GM18873 (cell line): ENCODE results near the gene ZDHHC16.
"Not testable (repeated sequence)": the region's sequence is repeated elsewhere in the genome, so short reads cannot be mapped to it uniquely, and the experiment has no call there.

Source experiments
- ATAC-seq: cut with Tn5 transposase; IDR thresholded peaks from one replicate; pipeline ENCODE4 v1.9.1; 2021; ENCODE audit warnings: mild to moderate bottlenecking, moderate library complexity, moderate number of reproducible peaks; ENCODE audit not compliant: unreplicated experiment, low FRiP score

ZDHHC16 gene

GRCh38 chr10:97475936-97476594, 30.1 kb downstream of the ZDHHC16 start:
- ATAC-seq: no peak

DNA sequence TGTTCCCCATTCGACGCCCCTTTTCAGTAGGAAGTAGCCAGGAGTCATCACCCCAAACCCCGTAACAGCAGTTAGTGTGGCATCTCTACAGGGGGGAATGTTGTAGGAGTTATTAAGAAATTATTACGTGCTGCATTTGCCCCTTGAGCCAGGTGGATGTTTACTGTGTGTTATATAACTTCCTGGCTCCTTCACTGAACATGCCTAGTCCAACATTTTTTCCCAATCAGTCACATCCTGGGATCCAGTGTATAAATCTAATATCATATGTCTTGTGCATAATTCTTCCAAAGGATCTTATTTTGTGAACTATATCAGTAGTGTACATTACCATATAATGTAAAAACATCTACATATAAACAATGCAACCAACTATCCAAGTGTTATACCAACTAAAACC, 33.4 kb downstream of the ZDHHC16 start:
- not testable (repeated sequence) for ATAC-seq

DNA sequence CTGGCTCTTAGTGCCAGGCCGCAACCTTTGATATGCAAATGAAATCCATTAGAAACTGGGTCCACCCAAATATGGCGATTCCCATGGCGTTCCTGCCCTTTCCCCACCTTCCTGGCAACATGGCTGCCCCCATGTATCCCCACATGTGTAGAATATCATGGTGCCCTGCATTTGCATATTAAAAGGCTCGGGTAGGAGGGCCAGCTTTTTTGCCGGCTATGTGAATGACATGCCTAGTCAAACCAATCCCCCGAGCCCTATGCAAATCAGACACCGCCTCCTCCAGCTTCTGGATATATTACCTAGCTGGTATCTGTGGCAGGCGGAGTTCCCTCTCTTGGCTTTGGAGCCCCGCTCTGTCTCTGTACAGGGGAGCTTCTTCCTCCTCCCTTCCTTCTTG, 34.0 kb downstream of the ZDHHC16 start:
- no peak for ATAC-seq

GRCh38 chr10:97481071-97481470, 35.1 kb downstream of the ZDHHC16 start:
- ATAC-seq: no peak

DNA sequence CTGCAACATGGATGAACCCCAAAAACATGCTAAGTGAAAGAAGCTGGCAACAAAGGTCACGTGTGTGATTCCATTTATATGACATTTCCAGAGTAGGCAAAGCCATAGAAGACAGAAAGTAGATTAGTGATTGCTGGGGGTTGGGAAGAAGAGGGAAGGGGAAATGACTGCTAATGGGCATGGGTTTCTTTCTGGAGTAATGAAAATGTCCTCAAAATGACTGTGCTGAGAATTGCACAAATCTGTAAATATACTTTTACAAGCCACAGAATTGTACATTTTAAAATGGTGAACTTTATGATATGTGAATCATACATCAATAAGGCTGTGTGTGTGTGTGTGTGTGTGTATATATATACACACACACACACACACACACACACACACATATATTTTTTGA, 36.4 kb downstream of the ZDHHC16 start:
- no peak for ATAC-seq

- ATAC-seq: no peak
These were observed 37.5 kb downstream of the ZDHHC16 start for GRCh38 chr10:97483506-97483905.

DNA sequence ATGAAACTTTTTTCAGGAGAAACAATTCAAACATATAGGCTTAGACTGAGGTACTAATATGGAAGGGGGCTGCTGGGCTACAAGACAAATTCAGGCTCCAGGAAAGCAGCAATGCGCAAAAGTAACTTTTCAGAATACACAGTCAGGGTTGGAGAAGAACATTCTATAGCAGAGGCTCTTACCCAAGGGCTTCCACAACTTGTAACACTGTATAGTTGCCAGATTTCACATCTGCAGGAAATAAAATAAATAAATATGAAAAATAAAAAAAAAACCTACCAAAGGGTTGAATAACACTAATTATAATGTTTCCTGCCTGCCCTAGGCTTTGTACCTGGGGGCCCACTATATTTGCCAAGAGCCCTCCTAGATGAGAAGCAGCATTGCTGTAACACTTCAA, 37.9 kb downstream of the ZDHHC16 start:
- no peak for ATAC-seq

GRCh38 chr10:97485647-97486281, 39.8 kb downstream of the ZDHHC16 start:
- ATAC-seq: no peak

DNA sequence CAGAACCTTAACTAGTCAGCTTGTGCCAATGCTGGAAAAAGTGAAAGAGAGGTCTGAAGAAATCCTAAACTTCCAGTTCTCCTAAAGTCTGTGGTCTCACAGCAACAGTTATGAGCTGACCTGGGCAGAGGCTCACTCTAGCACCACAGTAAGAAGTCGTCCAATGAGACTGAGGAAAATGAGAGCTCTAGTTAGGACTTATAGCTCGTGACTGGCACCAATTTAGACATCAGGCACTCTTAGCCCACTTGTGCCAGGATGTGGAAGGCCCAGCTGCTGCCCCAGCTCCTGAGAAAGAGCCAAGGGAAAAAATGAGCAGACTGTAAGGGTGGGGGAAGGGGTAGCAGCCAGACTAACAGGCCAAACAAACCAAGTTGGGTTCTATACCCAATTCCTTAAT, 44.6 kb downstream of the ZDHHC16 start:
- no peak for ATAC-seq

DNA sequence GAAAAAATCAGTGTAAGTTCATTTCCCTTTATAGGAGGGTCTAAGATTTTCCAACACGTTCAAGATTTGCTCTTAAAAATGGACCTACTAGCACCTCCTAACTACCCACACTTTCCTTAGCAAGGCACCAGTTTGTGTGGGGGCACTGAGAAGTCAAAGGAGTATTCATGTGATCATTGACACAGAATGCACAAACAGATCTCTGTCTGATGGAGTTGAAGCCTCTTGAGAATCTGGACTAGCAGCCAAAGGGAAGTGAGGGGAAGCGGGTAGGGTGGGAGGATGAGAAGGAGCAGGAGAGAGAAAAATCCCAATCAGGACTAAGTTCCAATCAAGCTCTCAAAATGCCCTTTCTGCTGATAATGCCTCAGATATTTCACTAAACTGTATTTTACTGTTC, 48.2 kb downstream of the ZDHHC16 start:
- no peak for ATAC-seq

DNA sequence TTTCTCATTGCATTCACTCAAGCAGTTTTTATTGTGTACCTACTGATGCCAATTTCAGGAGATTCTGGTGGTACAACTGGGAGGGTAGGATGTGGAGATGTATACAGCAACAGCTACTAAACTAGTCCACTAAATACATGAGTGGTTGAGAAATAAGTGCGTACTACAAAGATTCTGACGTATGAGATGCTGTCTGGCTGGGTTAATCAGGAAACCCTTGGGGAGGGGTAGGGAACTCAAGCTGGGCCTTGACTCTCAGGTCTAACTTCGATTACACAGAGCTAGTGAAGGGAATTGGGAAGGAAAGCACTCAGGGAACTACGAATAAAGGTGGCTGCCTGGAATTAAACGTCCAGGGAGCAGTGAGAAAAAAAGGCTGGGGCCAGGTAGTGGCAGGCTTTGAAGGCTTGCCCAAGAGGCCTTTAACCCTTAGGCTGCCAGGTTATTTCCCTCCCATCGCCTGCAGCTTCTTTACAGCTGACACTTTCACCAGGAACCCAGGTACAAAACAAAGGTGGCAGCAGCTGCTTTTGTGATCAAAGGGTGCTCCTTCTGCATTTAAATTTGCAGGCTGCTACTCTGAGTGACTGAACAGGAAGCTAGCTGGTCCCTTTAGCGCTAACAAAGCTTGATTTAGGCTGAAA, 49.0 kb downstream of the ZDHHC16 start:
- no peak for ATAC-seq

- no peak for ATAC-seq
These were observed 51.6 kb downstream of the ZDHHC16 start for GRCh38 chr10:97497572-97498075.

- peak; percentile 80 for ATAC-seq
These were observed 52.3 kb downstream of the ZDHHC16 start, which contains the start of gene MMS19 for GRCh38 chr10:97498076-97498840. Gene MMS19 (minus strand): TSS chr10:97498422. CDS start chr10:97498384, 38 bp downstream.

- ATAC-seq: peak; percentile 3
These were observed 53.0 kb downstream of the ZDHHC16 start, which contains the start of gene UBTD1 for GRCh38 chr10:97498841-97499560. Gene UBTD1 (plus strand): TSS chr10:97498924. CDS start chr10:97499204, 280 bp downstream.

DNA sequence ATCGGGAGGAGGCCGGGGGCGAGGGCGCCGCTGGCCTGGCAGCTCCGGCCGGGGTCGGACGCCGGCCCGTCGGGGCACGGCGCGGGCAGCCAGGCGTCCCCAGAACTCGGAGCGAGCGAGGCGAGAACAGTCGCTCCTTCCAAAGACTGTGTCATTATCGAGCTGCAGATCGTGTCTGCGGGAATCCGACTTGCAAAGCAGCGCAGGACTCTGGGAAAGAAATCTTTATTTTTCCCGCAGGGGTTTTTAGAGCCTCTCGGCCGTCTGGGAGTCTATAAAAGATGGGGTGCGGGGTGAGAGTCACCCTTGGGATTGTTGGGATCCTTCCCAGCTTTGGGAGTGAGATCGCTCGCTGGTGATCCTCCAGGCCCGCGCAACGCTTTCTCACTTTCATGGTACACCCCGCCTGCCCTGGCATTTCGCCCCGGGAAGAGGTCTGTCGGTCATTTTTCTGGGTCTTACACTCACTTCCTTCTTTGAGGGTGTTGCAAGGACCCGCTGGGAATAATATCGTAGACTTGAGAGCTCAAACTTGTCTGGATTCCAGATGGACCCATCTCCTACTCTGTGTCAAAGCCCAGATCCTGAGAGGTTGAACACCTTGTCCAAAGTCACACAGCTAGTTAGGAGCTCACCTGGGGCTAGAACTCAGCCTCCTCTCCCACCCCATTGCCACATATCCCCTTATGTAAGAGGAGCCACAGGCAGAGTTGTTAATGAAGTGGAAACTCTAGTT, 53.8 kb downstream of the ZDHHC16 start:
- no peak for ATAC-seq

GRCh38 chr10:97500297-97500575, 54.3 kb downstream of the ZDHHC16 start:
- no peak for ATAC-seq

DNA sequence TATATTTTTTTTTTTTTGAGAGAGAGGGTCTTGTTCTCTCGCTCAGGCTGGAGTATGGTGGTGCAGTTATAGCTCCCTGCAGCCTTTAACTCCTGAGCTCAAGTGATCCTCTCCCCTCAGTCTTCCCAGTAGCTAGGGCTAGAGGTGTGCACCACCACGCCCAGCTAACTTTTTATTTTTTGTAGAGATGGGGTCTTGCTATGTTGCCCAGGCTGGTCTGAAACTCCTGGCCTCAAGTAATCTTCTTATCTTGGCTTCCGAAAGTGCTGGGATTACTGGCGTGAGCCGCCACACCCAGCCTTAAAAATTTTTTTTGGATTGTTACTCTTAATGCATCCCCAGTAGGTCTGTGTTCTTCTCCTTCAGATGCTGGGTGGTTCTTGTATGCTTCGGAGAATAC, 56.9 kb downstream of the ZDHHC16 start:
- no peak for ATAC-seq

GRCh38 chr10:97503406-97503805, 57.4 kb downstream of the ZDHHC16 start:
- ATAC-seq: no peak

- ATAC-seq: no peak
These were observed 59.2 kb downstream of the ZDHHC16 start for GRCh38 chr10:97505152-97505551.
